Cardiac muscle cell (in vitro differentiated cells and primary cell): Measurements from ENCODE around the gene CASK. TPM values are rescaled to one million over a fixed set of nuclear protein-coding genes. Genes with fewer than 3 reads are reported as not detected.
A peak's percentile ranks its signal among the peaks of the same experiment; 100 is the strongest.

Experiments
- DNase-seq, 2 donors: peaks; one replicate each; pipeline versions ENCODE4 v3.0.0 to v3.0.0-alpha.2; 2010 to 2017; ENCODE audit warnings: low read depth in 1 of 2, low spot score in 1 of 2
- H3K27ac ChIP-seq: fragments of 200-600 bp; sonication (generic); 2 replicates; pipeline ENCODE4 v1.5.1; 2016
- H3K27me3 ChIP-seq: fragments of 200-600 bp; sonication (generic); 2 replicates; pipeline ENCODE4 v1.6.0; 2016; ENCODE audit warnings: control low read depth
- H3K36me3 ChIP-seq: fragments of 200-600 bp; sonication (generic); 2 replicates; pipeline ENCODE4 v1.5.1; 2016; ENCODE audit warnings: control low read depth
- H3K4me1 ChIP-seq: fragments of 200-600 bp; sonication (generic); 2 replicates; pipeline ENCODE4 v1.8.1; 2017; ENCODE audit warnings: low read depth, mild to moderate bottlenecking, mixed run types
- H3K4me3 ChIP-seq: fragments of 200-600 bp; sonication (generic); 2 replicates; pipeline ENCODE4 v1.5.1; 2016; ENCODE audit warnings: mild to moderate bottlenecking
- H3K9me3 ChIP-seq: fragments of 200-600 bp; sonication (generic); 2 replicates; pipeline ENCODE4 v1.5.1; 2017; ENCODE audit warnings: low read depth, mild to moderate bottlenecking, control low read depth
- polyA plus RNA-seq: library from polyadenylated mRNA; unstranded; fragments of >200 nt; fragmentation: Nextera tagmentation; extraction: Ambion mirVana; gene quantifications from 2 replicates; pipeline ENCODE4 v1.2.1, GENCODE V29; 2016
- total RNA-seq: library from RNA; depleted of rRNA; stranded (reverse); fragments of >200 nt; gene quantifications from 2 replicates; pipeline ENCODE4 v1.2.3, GENCODE V29; 2016
- TF ChIP-seq, protein P1 (sequence below): IDR thresholded peaks from 2 replicates; pipeline ENCODE4 v1.5.1; 2012; ENCODE audit warnings: low read depth, mild to moderate bottlenecking, low read length

CASK gene
- total and polyA plus RNA-seq, 2 experiments from 2014 or later: 40.0 to 44.6 TPM

DNA sequence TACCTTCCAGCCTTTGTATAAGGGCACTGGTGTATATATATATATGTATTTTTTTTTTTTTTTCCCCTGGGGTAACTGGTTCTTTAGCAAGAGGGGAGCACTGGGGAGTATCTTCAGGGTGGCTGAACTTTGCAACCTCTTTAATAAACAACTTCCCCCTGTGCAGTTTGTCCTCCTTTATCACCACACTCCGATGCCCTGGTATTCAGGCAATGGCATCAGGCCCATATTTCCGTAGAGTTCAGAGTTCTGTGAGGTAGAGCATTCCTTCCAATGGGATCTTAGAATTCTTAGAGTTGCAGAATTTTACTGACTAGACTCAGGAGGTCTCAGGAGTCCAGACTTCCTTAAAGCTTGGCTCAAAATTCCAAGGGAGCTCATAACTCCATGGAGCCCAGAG lies 451.6 kb downstream of the CASK start:
- Histone ChIP-seq H3K36me3 (no peaks in the 10 kb centered on the region), H3K27me3 (no peaks in the 10 kb centered on the region), H3K4me3 (no peak overlapping the region), H3K9me3 (no peaks in the 10 kb centered on the region), H3K4me1 (peaks cover 5% of the 10 kb centered on the region), H3K27ac (no peak overlapping the region)
- DNase-seq: no peak
- TF ChIP-seq, protein P1, sequence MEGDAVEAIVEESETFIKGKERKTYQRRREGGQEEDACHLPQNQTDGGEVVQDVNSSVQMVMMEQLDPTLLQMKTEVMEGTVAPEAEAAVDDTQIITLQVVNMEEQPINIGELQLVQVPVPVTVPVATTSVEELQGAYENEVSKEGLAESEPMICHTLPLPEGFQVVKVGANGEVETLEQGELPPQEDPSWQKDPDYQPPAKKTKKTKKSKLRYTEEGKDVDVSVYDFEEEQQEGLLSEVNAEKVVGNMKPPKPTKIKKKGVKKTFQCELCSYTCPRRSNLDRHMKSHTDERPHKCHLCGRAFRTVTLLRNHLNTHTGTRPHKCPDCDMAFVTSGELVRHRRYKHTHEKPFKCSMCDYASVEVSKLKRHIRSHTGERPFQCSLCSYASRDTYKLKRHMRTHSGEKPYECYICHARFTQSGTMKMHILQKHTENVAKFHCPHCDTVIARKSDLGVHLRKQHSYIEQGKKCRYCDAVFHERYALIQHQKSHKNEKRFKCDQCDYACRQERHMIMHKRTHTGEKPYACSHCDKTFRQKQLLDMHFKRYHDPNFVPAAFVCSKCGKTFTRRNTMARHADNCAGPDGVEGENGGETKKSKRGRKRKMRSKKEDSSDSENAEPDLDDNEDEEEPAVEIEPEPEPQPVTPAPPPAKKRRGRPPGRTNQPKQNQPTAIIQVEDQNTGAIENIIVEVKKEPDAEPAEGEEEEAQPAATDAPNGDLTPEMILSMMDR: no peak

DNA sequence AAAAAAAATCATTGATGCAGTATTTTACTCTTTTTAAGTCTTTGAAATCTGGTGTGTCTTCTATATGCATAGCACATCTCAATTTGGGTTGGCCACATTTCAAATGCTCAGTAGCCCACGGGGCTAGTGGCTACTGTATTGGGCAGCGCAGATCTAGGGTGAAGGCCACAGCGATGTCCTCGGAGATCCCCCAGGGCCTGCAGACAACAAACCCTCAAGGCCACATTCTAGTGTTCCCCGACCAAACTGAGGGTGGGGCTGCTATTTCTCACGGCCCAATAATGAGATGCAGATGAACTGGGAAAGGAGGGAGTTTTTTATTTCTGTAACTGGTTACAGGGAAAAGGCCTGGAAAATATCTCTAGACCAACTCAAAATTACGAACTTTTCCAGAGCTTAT lies 452.6 kb downstream of the CASK start:
- Histone ChIP-seq H3K4me3 (no peak overlapping the region), H3K9me3 (no peaks in the 10 kb centered on the region), H3K36me3 (no peaks in the 10 kb centered on the region), H3K27me3 (no peaks in the 10 kb centered on the region), H3K27ac (no peak overlapping the region), H3K4me1 (peaks cover 5% of the 10 kb centered on the region)
- TF ChIP-seq, protein P1: no peak
- DNase-seq: no peak

DNA sequence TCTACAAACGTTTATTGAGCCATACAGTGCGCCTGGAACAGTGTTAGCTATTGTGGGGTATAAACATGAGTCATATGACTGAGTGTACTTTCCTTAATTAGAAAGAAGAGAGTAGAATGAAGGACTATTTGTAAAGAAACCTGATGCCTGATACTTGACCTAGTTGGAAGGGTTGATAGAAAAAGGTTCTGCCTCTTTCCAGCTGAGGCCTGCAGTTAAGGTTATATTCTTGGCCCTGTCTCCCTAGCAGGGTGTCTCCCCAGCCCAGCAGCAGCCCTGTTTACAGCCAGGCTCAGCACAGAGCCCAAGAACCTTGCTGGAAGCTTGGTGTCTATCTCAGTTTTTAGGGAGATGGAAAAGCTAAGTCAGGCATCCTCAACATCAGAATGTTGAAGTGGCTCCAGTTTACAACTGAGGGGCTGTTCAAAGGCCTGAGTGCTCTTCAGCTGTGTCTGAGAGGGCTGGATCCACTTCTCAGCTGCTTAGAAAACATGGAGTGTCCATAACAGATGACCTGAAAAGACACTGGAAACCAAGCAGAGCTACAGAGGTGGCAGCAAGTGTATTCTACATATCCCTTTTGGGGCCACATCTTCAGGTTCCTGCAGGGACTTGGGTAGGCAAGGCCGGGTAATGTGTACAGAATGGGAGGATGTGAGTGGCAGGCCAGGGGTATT lies 454.6 kb downstream of the CASK start:
- peak in 1 of 2 donors; percentile 58 for DNase-seq
- H3K27me3 ChIP-seq: no peaks in the 10 kb centered on the region
- H3K4me3 ChIP-seq: no peak overlapping the region
- peaks cover 5% of the 10 kb centered on the region for H3K4me1 ChIP-seq
- TF ChIP-seq, protein P1: no peak
- H3K27ac ChIP-seq: peak overlapping the region; percentile 84
- no peaks in the 10 kb centered on the region for H3K9me3 ChIP-seq
- no peaks in the 10 kb centered on the region for H3K36me3 ChIP-seq

Other genes starting within 250 kb of the CASK start
- not detected in 2 replicates for gene GPR34, start 234.6 kb downstream of the CASK start, total RNA-seq
- 0.24 and 0.34 TPM in 2 replicates for gene GPR34, start 234.6 kb downstream of the CASK start, polyA plus RNA-seq
- not detected in 2 replicates for gene GPR82, start 199.4 kb downstream of the CASK start, total RNA-seq
- gene GPR82, start 199.4 kb downstream of the CASK start, polyA plus RNA-seq: 0.11 and 0.40 TPM in 2 replicates